H9 (cell line): Measurements from ENCODE around the gene CYB5R3. TPM values are rescaled to one million over a fixed set of nuclear protein-coding genes. Genes with fewer than 3 reads are reported as not detected.

Experiments
- DNase-seq: peaks from one replicate; pipeline ENCODE4 v3.0.0-alpha.2; 2017
- H2AFZ ChIP-seq: one replicate; pipeline ENCODE4 v1.6.1; 2013; ENCODE audit warnings: mild to moderate bottlenecking, low read length, control low read depth, moderate library complexity
- H2AK5ac ChIP-seq: 2 replicates; pipeline ENCODE4 v1.6.1; 2013; ENCODE audit warnings: low read length, control low read depth, mixed read lengths; ENCODE audit not compliant: insufficient read length
- H2BK120ac ChIP-seq: one replicate; pipeline ENCODE4 v1.6.1; 2013; ENCODE audit warnings: low read depth, mild to moderate bottlenecking, low read length, control low read depth, inconsistent platforms; ENCODE audit not compliant: poor library complexity, severe bottlenecking
- H2BK12ac ChIP-seq: 2 replicates; pipeline ENCODE4 v1.6.1; 2013; ENCODE audit warnings: low read length, control low read depth, mixed read lengths, low read depth; ENCODE audit not compliant: insufficient read length
- H2BK15ac ChIP-seq: 2 replicates; pipeline ENCODE4 v1.6.1; 2013; ENCODE audit warnings: low read depth, low read length, control low read depth
- H2BK20ac ChIP-seq: one replicate; pipeline ENCODE4 v1.6.1; 2013; ENCODE audit warnings: low read depth, mild to moderate bottlenecking, low read length, control low read depth, inconsistent platforms; ENCODE audit not compliant: poor library complexity, severe bottlenecking
- H2BK5ac ChIP-seq: 2 replicates; pipeline ENCODE4 v1.6.1; 2013; ENCODE audit warnings: low read length, control low read depth, mixed read lengths; ENCODE audit not compliant: insufficient read length
- H3K14ac ChIP-seq: 2 replicates; pipeline ENCODE4 v1.6.1; 2013; ENCODE audit warnings: low read length, control low read depth; ENCODE audit not compliant: insufficient read depth
- H3K18ac ChIP-seq: 2 replicates; pipeline ENCODE4 v1.6.1; 2013; ENCODE audit warnings: low read depth, mild to moderate bottlenecking, mixed read lengths, low read length, control low read depth; ENCODE audit not compliant: insufficient read length
- H3K23ac ChIP-seq: 2 replicates; pipeline ENCODE4 v1.6.1; 2013; ENCODE audit warnings: low read length, control low read depth, mixed read lengths, low read depth; ENCODE audit not compliant: insufficient read length
- H3K23me2 ChIP-seq: 2 replicates; pipeline ENCODE4 v1.6.1; 2013; ENCODE audit warnings: low read depth, mild to moderate bottlenecking, mixed read lengths, low read length, control low read depth; ENCODE audit not compliant: insufficient read length, poor library complexity, severe bottlenecking
- H3K27ac ChIP-seq: 2 replicates; pipeline ENCODE4 v1.5.1; 2013; ENCODE audit warnings: low read length, control low read depth, mixed read lengths, low read depth; ENCODE audit not compliant: insufficient read length
- H3K27me3 ChIP-seq: 2 replicates; pipeline ENCODE4 v1.6.1; 2013; ENCODE audit warnings: low read length, control low read depth, inconsistent platforms; ENCODE audit not compliant: insufficient read depth
- H3K4ac ChIP-seq: 2 replicates; pipeline ENCODE4 v1.6.1; 2013; ENCODE audit warnings: low read depth, mild to moderate bottlenecking, control low read depth, inconsistent platforms, low read length, moderate library complexity
- H3K4me1 ChIP-seq: 2 replicates; pipeline ENCODE4 v1.6.1; 2013; ENCODE audit warnings: low read length, control low read depth, inconsistent platforms; ENCODE audit not compliant: insufficient read depth
- H3K4me2 ChIP-seq: 2 replicates; pipeline ENCODE4 v1.6.1; 2013; ENCODE audit warnings: low read length, control low read depth, mixed read lengths; ENCODE audit not compliant: insufficient read length, insufficient read depth
- H3K56ac ChIP-seq: 2 replicates; pipeline ENCODE4 v1.6.1; 2013; ENCODE audit warnings: low read depth, mild to moderate bottlenecking, mixed read lengths, low read length, control low read depth; ENCODE audit not compliant: insufficient read length
- H3K79me1 ChIP-seq: 2 replicates; pipeline ENCODE4 v1.6.1; 2013; ENCODE audit warnings: low read depth, mild to moderate bottlenecking, moderate library complexity, low read length, control low read depth, inconsistent platforms; ENCODE audit not compliant: insufficient read depth, poor library complexity, severe bottlenecking
- H3K79me2 ChIP-seq: 2 replicates; pipeline ENCODE4 v1.6.1; 2013; ENCODE audit warnings: low read length, control low read depth, inconsistent platforms; ENCODE audit not compliant: insufficient read depth
- H3K9ac ChIP-seq: 2 replicates; pipeline ENCODE4 v1.6.1; 2013; ENCODE audit warnings: low read length, control low read depth, mixed read lengths; ENCODE audit not compliant: insufficient read length; ENCODE audit errors: extremely low read depth
- H3K9me3 ChIP-seq: one replicate; pipeline ENCODE4 v1.6.1; 2013; ENCODE audit warnings: low read depth, low read length, inconsistent platforms; ENCODE audit not compliant: control insufficient read depth
- H3T11ph ChIP-seq: one replicate; pipeline ENCODE4 v1.6.1; 2013; ENCODE audit warnings: mild to moderate bottlenecking, low read length, control low read depth, inconsistent platforms
- H4K20me1 ChIP-seq: one replicate; pipeline ENCODE4 v1.6.1; 2013; ENCODE audit not compliant: control insufficient read depth, insufficient read length, insufficient read depth
- H4K5ac ChIP-seq: 2 replicates; pipeline ENCODE4 v1.6.1; 2013; ENCODE audit warnings: low read depth, mild to moderate bottlenecking, mixed read lengths, low read length, control low read depth; ENCODE audit not compliant: insufficient read length
- H4K8ac ChIP-seq: replicated peaks from 2 replicates; pipeline ENCODE4 v1.6.1; 2013; ENCODE audit warnings: low read length, control low read depth, mixed read lengths, low read depth; ENCODE audit not compliant: insufficient read length
- H4K91ac ChIP-seq: 2 replicates; pipeline ENCODE4 v1.6.1; 2013; ENCODE audit warnings: low read depth, mild to moderate bottlenecking, moderate library complexity, mixed read lengths, low read length, control low read depth; ENCODE audit not compliant: insufficient read length
- H3K27ac Mint-ChIP-seq, 3 experiments: 2 replicates in 2 of 3; 3 replicates in 1 of 3; pipeline ENCODE4 v1.8.0; 2020 to 2021; ENCODE audit warnings: mixed read lengths in 3 of 3, mild to moderate bottlenecking in 1 of 3, moderate library complexity in 1 of 3
- H3K27me3 Mint-ChIP-seq: 2 replicates; pipeline ENCODE4 v1.8.0; 2021; ENCODE audit warnings: low read depth, mild to moderate bottlenecking, moderate library complexity, mixed read lengths
- H3K36me3 Mint-ChIP-seq, 3 experiments: 2 replicates in 2 of 3; 3 replicates in 1 of 3; pipeline ENCODE4 v1.8.0; 2020 to 2021; ENCODE audit warnings: low read depth in 3 of 3, mixed read lengths in 3 of 3; ENCODE audit not compliant: insufficient read depth in 1 of 3
- H3K4me1 Mint-ChIP-seq, 2 experiments: 2 replicates each; pipeline ENCODE4 v1.8.0; 2020; ENCODE audit warnings: mixed read lengths in 2 of 2
- H3K4me3 Mint-ChIP-seq, 2 experiments: 2 replicates in 1 of 2; 3 replicates in 1 of 2; pipeline ENCODE4 v1.8.0; 2020 to 2021; ENCODE audit warnings: mild to moderate bottlenecking in 2 of 2, mixed read lengths in 2 of 2, moderate library complexity in 1 of 2
- H3K9me3 Mint-ChIP-seq, 2 experiments: 2 replicates in 1 of 2; 3 replicates in 1 of 2; pipeline ENCODE4 v1.8.0; 2020; ENCODE audit warnings: mild to moderate bottlenecking in 2 of 2, mixed read lengths in 2 of 2, moderate library complexity in 1 of 2
- CTCF ChIP-seq: fragments of 200-600 bp; sonication (generic); conservative IDR thresholded peaks from 3 replicates; pipeline ENCODE4 v1.8.0; 2021; ENCODE audit warnings: antibody characterized with exemption, mild to moderate bottlenecking
- WGBS: extraction: QIAGEN DNeasy Blood & Tissue Kit; methylation state at CpG from one replicate; pipeline ENCODE4 v1.1.7; 2013; ENCODE audit warnings: missing lambda C conversion rate, low lambda C conversion rate, mixed read lengths; ENCODE audit not compliant: insufficient read length; ENCODE audit errors: extremely low coverage; 5-methylcytosine and 5-hydroxymethylcytosine counted together
- total RNA-seq: library from RNA; stranded (reverse); gene quantifications from 2 replicates; pipeline ENCODE4 v1.2.1, GENCODE V29; 2021

Gene CYB5R3
- total RNA-seq, 1 experiment from 2014 or later: 97.4 TPM

- Histone ChIP-seq H3K14ac (no peak overlapping the region), H2AFZ (no peak overlapping the region), H3K79me2 (no peaks in the 10 kb centered on the region; the same call in 1 of the 2 replicates), H3T11ph (no peak overlapping the region), H3K9me3 (no peaks in the 10 kb centered on the region), H3K79me1 (no peaks in the 10 kb centered on the region), H3K4me1 (no peaks in the 10 kb centered on the region; the same call in 1 of the 2 replicates), H4K5ac (no peak overlapping the region), H2BK5ac (no peak overlapping the region), H3K4me2 (no peak overlapping the region), H3K56ac (no peak overlapping the region), H3K23me2 (peaks cover 13% of the 10 kb centered on the region), H3K27ac (no peak overlapping the region), H2BK12ac (no peak overlapping the region), H3K18ac (no peak overlapping the region), H2BK20ac (no peak overlapping the region), H4K8ac (no peak overlapping the region), H3K4ac (no peak overlapping the region), H4K20me1 (no peaks in the 10 kb centered on the region), H3K9ac (no peak overlapping the region), H3K27me3 (no peaks in the 10 kb centered on the region), H2BK120ac (no peak overlapping the region), H2BK15ac (no peak overlapping the region), H3K23ac (no peak overlapping the region), H2AK5ac (no peak overlapping the region), H4K91ac (no peak overlapping the region)
- Mint-ChIP-seq H3K27me3 (peaks cover 2% of the 10 kb centered on the region; the same call in 1 of the 2 replicates), H3K36me3 (no peaks in the 10 kb centered on the region), H3K9me3 (no peaks in the 10 kb centered on the region; a peak in 1 of 5 replicates), H3K27ac (peak overlapping the region in 2 of 3 experiments; percentile 17 to 33; a peak in 2 of 7 replicates), H3K4me1 (peaks cover 7 to 35% of the 10 kb centered on the region in 2 experiments), H3K4me3 (peak overlapping the region in 1 of 2 experiments; percentile 53; a peak in 2 of 5 replicates)
- TF ChIP-seq CTCF: no peak
- no peak for DNase-seq
- no CpG with 5 or more reads among the region's 7 CpGs for WGBS
Observed at GRCh38 chr22:42651134-42651533, 1.9 kb upstream of the CYB5R3 start.
